ENCODE data around the gene CCDC106. TPM values are rescaled to one million over a fixed set of nuclear protein-coding genes. Genes with fewer than 3 reads are reported as not detected.

CCDC106 gene
- total RNA-seq, 1 donor from 2014 or later: 12.2 TPM

GRCh38 chr19:55684946-55685681 lies 37.1 kb downstream of the CCDC106 start:
- Histone ChIP-seq H2AFZ (ENCODE audit: low read depth, low read length) (no peak overlapping the region), H3K27ac (ENCODE audit: low read depth, low read length) (no peak overlapping the region), H3K4me2 (ENCODE audit: low read length) (no peak overlapping the region), H3K27me3 (ENCODE audit: insufficient read depth, low read length) (no peaks in the 10 kb centered on the region), H4K20me1 (ENCODE audit: insufficient read depth, low read length) (peaks cover 87% of the 10 kb centered on the region), H3K4me1 (ENCODE audit: insufficient read depth, low read length) (peaks cover 4% of the 10 kb centered on the region), H3K4me3 (ENCODE audit: insufficient read depth, low read depth, low read length) (no peak overlapping the region), H3K79me2 (ENCODE audit: insufficient read depth, low read length) (peaks cover 79% of the 10 kb centered on the region), H3K9ac (ENCODE audit: low read length) (no peak overlapping the region), H3K36me3 (ENCODE audit: insufficient read depth, low read length) (peaks cover 4% of the 10 kb centered on the region), H3K9me3 (ENCODE audit: insufficient read depth, low read depth, low read length) (no peaks in the 10 kb centered on the region)
- Mint-ChIP-seq H3K27me3 (ENCODE audit: low read depth, unreplicated experiment) (no peaks in the 10 kb centered on the region), H3K9me3 (ENCODE audit: unreplicated experiment) (no peaks in the 10 kb centered on the region), H3K36me3 (ENCODE audit: low read depth, unreplicated experiment) (peaks cover 11% of the 10 kb centered on the region), H3K4me1 (ENCODE audit: low read depth, unreplicated experiment) (peaks cover 19% of the 10 kb centered on the region), H3K4me3 (ENCODE audit: unreplicated experiment) (no peak overlapping the region), H3K27ac (ENCODE audit: unreplicated experiment) (no peak overlapping the region)
- DNase-seq (ENCODE audit: low read depth) (no peak), FAIRE-seq (no peak)
- TF ChIP-seq EZH2 (IDR thresholded peaks at IDR 0.05; ENCODE audit: insufficient read depth, low read length) (no peak), CTCF (IDR thresholded peaks at IDR 0.05; ENCODE audit: insufficient read depth, low read depth, low read length) (no peak)

- Histone ChIP-seq H3K79me2 (ENCODE audit: insufficient read depth, low read length) (peaks cover 72% of the 10 kb centered on the region), H3K27me3 (ENCODE audit: insufficient read depth, low read length) (no peaks in the 10 kb centered on the region), H4K20me1 (ENCODE audit: insufficient read depth, low read length) (peaks cover 81% of the 10 kb centered on the region), H2AFZ (ENCODE audit: low read depth, low read length) (no peak overlapping the region), H3K4me2 (ENCODE audit: low read length) (no peak overlapping the region), H3K9me3 (ENCODE audit: insufficient read depth, low read depth, low read length) (no peaks in the 10 kb centered on the region), H3K27ac (ENCODE audit: low read depth, low read length) (no peak overlapping the region), H3K4me3 (ENCODE audit: insufficient read depth, low read depth, low read length) (no peak overlapping the region), H3K4me1 (ENCODE audit: insufficient read depth, low read length) (peaks cover 4% of the 10 kb centered on the region), H3K36me3 (ENCODE audit: insufficient read depth, low read length) (peaks cover 4% of the 10 kb centered on the region), H3K9ac (ENCODE audit: low read length) (no peak overlapping the region)
- DNase-seq (ENCODE audit: low read depth): no peak
- H3K4me1 Mint-ChIP-seq (ENCODE audit: low read depth, unreplicated experiment): peaks cover 19% of the 10 kb centered on the region
- FAIRE-seq: no peak
- no peaks in the 10 kb centered on the region for H3K9me3 Mint-ChIP-seq (ENCODE audit: unreplicated experiment)
- no peaks in the 10 kb centered on the region for H3K27me3 Mint-ChIP-seq (ENCODE audit: low read depth, unreplicated experiment)
- TF ChIP-seq EZH2 (IDR thresholded peaks at IDR 0.05; ENCODE audit: insufficient read depth, low read length): no peak
- H3K27ac Mint-ChIP-seq (ENCODE audit: unreplicated experiment): no peak overlapping the region
- H3K4me3 Mint-ChIP-seq (ENCODE audit: unreplicated experiment): no peak overlapping the region
- peaks cover 11% of the 10 kb centered on the region for H3K36me3 Mint-ChIP-seq (ENCODE audit: low read depth, unreplicated experiment)
Measured at GRCh38 chr19:55685776-55686175, 37.8 kb downstream of the CCDC106 start.

DNA sequence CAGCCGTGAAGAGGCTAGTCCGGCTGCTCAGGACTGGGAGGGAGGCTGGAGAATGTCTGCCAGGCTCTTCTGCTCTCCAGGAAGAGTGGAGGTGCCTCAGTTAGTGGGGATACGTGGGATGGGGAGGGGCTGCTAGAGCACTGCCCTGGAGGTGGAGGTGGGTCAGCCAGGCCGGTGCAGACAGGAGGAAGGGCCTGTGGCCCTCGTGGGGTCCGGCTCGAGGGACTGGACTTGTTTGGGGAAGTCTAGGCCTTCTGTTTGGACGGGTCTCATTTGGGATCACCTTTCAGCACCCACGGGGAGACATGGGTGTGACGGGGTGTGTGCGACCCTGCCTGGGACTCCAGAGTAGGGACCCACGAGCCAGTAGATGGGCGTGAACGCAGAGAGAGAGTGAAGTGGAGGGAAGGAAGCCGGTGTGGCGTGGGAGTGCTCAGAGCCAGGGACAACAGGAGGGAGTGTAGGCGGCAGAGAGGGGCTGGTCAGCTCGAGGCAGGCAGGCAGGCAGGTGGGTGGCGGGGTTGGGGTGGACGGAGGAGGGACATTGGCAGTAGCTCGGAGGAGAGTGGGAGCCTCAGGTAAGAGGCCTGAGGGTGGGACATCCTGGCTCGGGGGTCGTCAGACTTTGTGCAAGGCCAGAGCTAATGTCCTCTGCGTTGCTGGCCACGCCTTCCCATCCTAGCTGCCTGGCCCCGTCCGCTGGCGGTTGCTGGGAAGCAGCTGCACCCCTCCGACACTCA lies 38.5 kb downstream of the CCDC106 start:
- Histone ChIP-seq H3K9ac (ENCODE audit: low read length) (no peak overlapping the region), H2AFZ (ENCODE audit: low read depth, low read length) (no peak overlapping the region), H3K79me2 (ENCODE audit: insufficient read depth, low read length) (peaks cover 66% of the 10 kb centered on the region), H3K4me2 (ENCODE audit: low read length) (no peak overlapping the region), H3K4me1 (ENCODE audit: insufficient read depth, low read length) (no peaks in the 10 kb centered on the region), H3K27ac (ENCODE audit: low read depth, low read length) (no peak overlapping the region), H3K4me3 (ENCODE audit: insufficient read depth, low read depth, low read length) (no peak overlapping the region), H3K36me3 (ENCODE audit: insufficient read depth, low read length) (peaks cover 4% of the 10 kb centered on the region), H4K20me1 (ENCODE audit: insufficient read depth, low read length) (peaks cover 73% of the 10 kb centered on the region), H3K27me3 (ENCODE audit: insufficient read depth, low read length) (no peaks in the 10 kb centered on the region), H3K9me3 (ENCODE audit: insufficient read depth, low read depth, low read length) (no peaks in the 10 kb centered on the region)
- FAIRE-seq (no peak), DNase-seq (ENCODE audit: low read depth) (no peak)
- Mint-ChIP-seq H3K4me3 (ENCODE audit: unreplicated experiment) (no peak overlapping the region), H3K27me3 (ENCODE audit: low read depth, unreplicated experiment) (no peaks in the 10 kb centered on the region), H3K4me1 (ENCODE audit: low read depth, unreplicated experiment) (peaks cover 14% of the 10 kb centered on the region), H3K36me3 (ENCODE audit: low read depth, unreplicated experiment) (peaks cover 11% of the 10 kb centered on the region), H3K27ac (ENCODE audit: unreplicated experiment) (peak overlapping the region; percentile 41), H3K9me3 (ENCODE audit: unreplicated experiment) (no peaks in the 10 kb centered on the region)
- TF ChIP-seq EZH2 (IDR thresholded peaks at IDR 0.05; ENCODE audit: insufficient read depth, low read length): no peak
- TF ChIP-seq CTCF (IDR thresholded peaks at IDR 0.05; ENCODE audit: insufficient read depth, low read depth, low read length): no peak
